Kidney epithelial cell (primary cell): ENCODE results near the gene PSD2. TPM values are rescaled to one million over a fixed set of nuclear protein-coding genes. Genes with fewer than 3 reads are reported as not detected.

Experiments used
- DNase-seq: peaks from one replicate; pipeline ENCODE4 v3.0.0-alpha.2; 2010; ENCODE audit warnings: low read depth
- H3K27me3 ChIP-seq: 2 replicates; pipeline ENCODE4 v1.6.0; 2011; ENCODE audit warnings: low read length; ENCODE audit not compliant: control insufficient read depth, insufficient read depth
- H3K36me3 ChIP-seq: 2 replicates; pipeline ENCODE4 v1.5.1; 2011; ENCODE audit warnings: low read length; ENCODE audit not compliant: control insufficient read depth, insufficient read depth
- H3K4me3 ChIP-seq: 2 replicates; pipeline ENCODE4 v1.5.1; 2011; ENCODE audit warnings: low read depth, mild to moderate bottlenecking, control low read depth, low read length
- CTCF ChIP-seq: IDR thresholded peaks from 2 replicates; pipeline ENCODE4 v1.5.1; 2011; ENCODE audit warnings: mild to moderate bottlenecking, moderate library complexity, low read length, control low read depth, inconsistent platforms; ENCODE audit not compliant: insufficient read depth, poor library complexity, severe bottlenecking
- total RNA-seq: library from RNA; depleted of rRNA; stranded (reverse); fragments of >200 nt; gene quantifications from 2 replicates; pipeline ENCODE4 v1.2.3, GENCODE V29; 2015

PSD2 gene
- total RNA-seq, 1 donor from 2014 or later, result 0.13 TPM

GRCh38 chr5:139870677-139871076 lies 75.1 kb downstream of the PSD2 start:
- H3K27me3 ChIP-seq, result peaks cover 13% of the 10 kb centered on the region
- no peak for TF ChIP-seq CTCF
- DNase-seq, result no peak
- H3K36me3 ChIP-seq, result no peaks in the 10 kb centered on the region
- no peak overlapping the region for H3K4me3 ChIP-seq

GRCh38 chr5:139871614-139872013 lies 76.0 kb downstream of the PSD2 start:
- no peak for TF ChIP-seq CTCF
- H3K4me3 ChIP-seq, result no peak overlapping the region
- H3K27me3 ChIP-seq, result peaks cover 11% of the 10 kb centered on the region
- no peaks in the 10 kb centered on the region for H3K36me3 ChIP-seq
- DNase-seq, result no peak

GRCh38 chr5:139872052-139872766 lies 76.6 kb downstream of the PSD2 start:
- no peaks in the 10 kb centered on the region for H3K36me3 ChIP-seq
- H3K27me3 ChIP-seq, result peaks cover 11% of the 10 kb centered on the region
- H3K4me3 ChIP-seq, result no peak overlapping the region
- DNase-seq, result no peak
- no peak for TF ChIP-seq CTCF

GRCh38 chr5:139872851-139873794 lies 77.5 kb downstream of the PSD2 start:
- no peak for DNase-seq
- Histone ChIP-seq H3K36me3 (no peaks in the 10 kb centered on the region), H3K4me3 (no peak overlapping the region), H3K27me3 (peaks cover 11% of the 10 kb centered on the region)
- no peak for TF ChIP-seq CTCF

- peaks cover 10% of the 10 kb centered on the region for H3K27me3 ChIP-seq
- no peak for DNase-seq
Measured at GRCh38 chr5:139875957-139876356, 80.3 kb downstream of the PSD2 start.

More at GRCh38 chr5:139875957-139876356, 80.3 kb downstream of the PSD2 start:
- no peak overlapping the region for H3K4me3 ChIP-seq
- no peaks in the 10 kb centered on the region for H3K36me3 ChIP-seq
- no peak for TF ChIP-seq CTCF
